ENCODE measurements around the gene MT1H.

- TF ChIP-seq EZH2 (optimal IDR thresholded peaks at IDR 0.05; ENCODE audit: low read depth, low read length) (no peak), CTCF (IDR thresholded peaks at IDR 0.05; ENCODE audit: low read length) (no peak)
These were observed 47.1 kb downstream of the MT1H start for GRCh38 chr16:56716761-56717160.
